ENCODE results near the gene SPP2.
A peak's percentile ranks its signal among the peaks of the same experiment; 100 is the strongest.

The SPP2 gene

GRCh38 chr2:234038076-234038802 lies 12.3 kb upstream of the SPP2 start:
- DNase-seq (ENCODE audit: low read depth): no peak

GRCh38 chr2:234044157-234044556 lies 6.3 kb upstream of the SPP2 start:
- no peak for DNase-seq (ENCODE audit: low read depth)

- no peak for DNase-seq (ENCODE audit: low read depth)
Measured at GRCh38 chr2:234046521-234046920, 4.0 kb upstream of the SPP2 start.

GRCh38 chr2:234047361-234047760 lies 3.1 kb upstream of the SPP2 start:
- no peak for DNase-seq (ENCODE audit: low read depth)

GRCh38 chr2:234048049-234048448 lies 2.5 kb upstream of the SPP2 start:
- DNase-seq (ENCODE audit: low read depth): no peak

GRCh38 chr2:234051374-234052070 lies 1.0 kb downstream of the SPP2 start:
- no peak for DNase-seq (ENCODE audit: low read depth)

- no peak for DNase-seq (ENCODE audit: low read depth)
Measured at GRCh38 chr2:234058881-234059280, 8.4 kb downstream of the SPP2 start.

GRCh38 chr2:234060236-234060635 lies 9.7 kb downstream of the SPP2 start:
- DNase-seq (ENCODE audit: low read depth): no peak

- DNase-seq (ENCODE audit: low read depth): no peak
Measured at GRCh38 chr2:234061624-234062257, 11.2 kb downstream of the SPP2 start.

- no peak for DNase-seq (ENCODE audit: low read depth)
Measured at GRCh38 chr2:234066587-234066986, 16.1 kb downstream of the SPP2 start.

GRCh38 chr2:234071664-234072063 lies 21.2 kb downstream of the SPP2 start:
- peak; percentile 2 for DNase-seq (ENCODE audit: low read depth)

GRCh38 chr2:234072454-234072853 lies 22.0 kb downstream of the SPP2 start:
- DNase-seq (ENCODE audit: low read depth): no peak

GRCh38 chr2:234074751-234075517 lies 24.4 kb downstream of the SPP2 start:
- DNase-seq (ENCODE audit: low read depth): no peak

- DNase-seq (ENCODE audit: low read depth): no peak
Measured at GRCh38 chr2:234075518-234075915, 25.0 kb downstream of the SPP2 start.

- DNase-seq (ENCODE audit: low read depth): no peak
Measured at GRCh38 chr2:234075947-234076346, 25.4 kb downstream of the SPP2 start.

GRCh38 chr2:234076451-234076850 lies 25.9 kb downstream of the SPP2 start:
- DNase-seq (ENCODE audit: low read depth): no peak

GRCh38 chr2:234078129-234078528 lies 27.6 kb downstream of the SPP2 start:
- DNase-seq (ENCODE audit: low read depth): no peak

- no peak for DNase-seq (ENCODE audit: low read depth)
Measured at GRCh38 chr2:234081970-234082822, 31.7 kb downstream of the SPP2 start.

GRCh38 chr2:234083572-234084348 lies 33.3 kb downstream of the SPP2 start:
- no peak for DNase-seq (ENCODE audit: low read depth)

- no peak for DNase-seq (ENCODE audit: low read depth)
Measured at GRCh38 chr2:234091432-234091879, 41.0 kb downstream of the SPP2 start.

- DNase-seq (ENCODE audit: low read depth): no peak
Measured at GRCh38 chr2:234091883-234092282, 41.4 kb downstream of the SPP2 start.
